Transverse colon (tissue), 3 donors: Measurements from ENCODE around the gene RNF115.

Experiments used
- EP300 ChIP-seq: sonication (generic); formaldehyde crosslinking; IDR thresholded peaks from one replicate; pipeline ENCODE4 v1.6.1; 2017; ENCODE audit warnings: antibody characterized with exemption, low read depth
- TF ChIP-seq, protein P1 (sequence below), 5 experiments: fragments of 200-600 bp in 3 of 5; fragments of 450-650 bp in 2 of 5; sonication (generic) in 3 of 5; IDR thresholded peaks; 1 replicate in 2 of 5; 2 replicates in 3 of 5; pipeline ENCODE4 v1.5.1; 2016 to 2017; ENCODE audit warnings: antibody characterized with exemption in 5 of 5, inconsistent platforms in 3 of 5, mild to moderate bottlenecking in 2 of 5, moderate library complexity in 1 of 5

DNA sequence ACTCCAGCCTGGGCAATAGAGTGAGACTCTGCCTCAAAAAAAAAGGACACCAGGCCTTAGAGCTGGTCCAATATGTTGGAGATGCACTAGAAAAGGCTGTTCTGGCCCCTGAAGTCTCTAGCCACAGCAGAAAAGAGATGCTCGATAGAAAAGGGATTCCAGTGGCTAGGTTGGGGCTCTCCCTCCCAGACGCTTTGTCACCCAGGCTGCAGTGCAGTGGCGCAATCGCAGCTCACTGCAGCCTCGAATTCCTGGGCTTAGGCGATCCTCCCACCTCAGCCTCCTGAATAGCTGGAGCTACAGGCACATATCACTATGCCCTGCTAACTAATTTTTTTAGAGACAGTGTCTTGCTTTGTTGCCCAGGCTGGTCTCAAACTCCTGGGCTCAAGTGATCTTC is 135.0 kb downstream of the RNF115 start:
- TF ChIP-seq, protein P1, sequence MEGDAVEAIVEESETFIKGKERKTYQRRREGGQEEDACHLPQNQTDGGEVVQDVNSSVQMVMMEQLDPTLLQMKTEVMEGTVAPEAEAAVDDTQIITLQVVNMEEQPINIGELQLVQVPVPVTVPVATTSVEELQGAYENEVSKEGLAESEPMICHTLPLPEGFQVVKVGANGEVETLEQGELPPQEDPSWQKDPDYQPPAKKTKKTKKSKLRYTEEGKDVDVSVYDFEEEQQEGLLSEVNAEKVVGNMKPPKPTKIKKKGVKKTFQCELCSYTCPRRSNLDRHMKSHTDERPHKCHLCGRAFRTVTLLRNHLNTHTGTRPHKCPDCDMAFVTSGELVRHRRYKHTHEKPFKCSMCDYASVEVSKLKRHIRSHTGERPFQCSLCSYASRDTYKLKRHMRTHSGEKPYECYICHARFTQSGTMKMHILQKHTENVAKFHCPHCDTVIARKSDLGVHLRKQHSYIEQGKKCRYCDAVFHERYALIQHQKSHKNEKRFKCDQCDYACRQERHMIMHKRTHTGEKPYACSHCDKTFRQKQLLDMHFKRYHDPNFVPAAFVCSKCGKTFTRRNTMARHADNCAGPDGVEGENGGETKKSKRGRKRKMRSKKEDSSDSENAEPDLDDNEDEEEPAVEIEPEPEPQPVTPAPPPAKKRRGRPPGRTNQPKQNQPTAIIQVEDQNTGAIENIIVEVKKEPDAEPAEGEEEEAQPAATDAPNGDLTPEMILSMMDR (IDR thresholded peaks at IDR 0.05) = no peak
- TF ChIP-seq EP300 = no peak
